DLD1 (cell line): ENCODE measurements around the gene MYO7A.

ENCODE experiments used
- in situ Hi-C: cut with HindIII; loops from 2 replicates; pipeline ENCODE4 v1.10.0; 2017; ENCODE audit warnings: low sequenced_read_pairs

MYO7A gene

GRCh38 chr11:77253690-77254089, 125.6 kb downstream of the MYO7A start:
- in situ Hi-C loops: no loop called here

- in situ Hi-C loops: no loop called here
Measured at GRCh38 chr11:77259641-77260040, 131.6 kb downstream of the MYO7A start.

GRCh38 chr11:77262803-77263202, 134.8 kb downstream of the MYO7A start:
- in situ Hi-C loops: no loop called here
